H9 (cell line): ENCODE data around the gene PHGDH. TPM values are rescaled to one million over a fixed set of nuclear protein-coding genes. Genes with fewer than 3 reads are reported as not detected.

Experiments used
- DNase-seq: peaks from one replicate; pipeline ENCODE4 v3.0.0-alpha.2; 2017
- H2AFZ ChIP-seq: one replicate; pipeline ENCODE4 v1.6.1; 2013; ENCODE audit warnings: mild to moderate bottlenecking, low read length, control low read depth, moderate library complexity
- H2AK5ac ChIP-seq: 2 replicates; pipeline ENCODE4 v1.6.1; 2013; ENCODE audit warnings: low read length, control low read depth, mixed read lengths; ENCODE audit not compliant: insufficient read length
- H2BK120ac ChIP-seq: one replicate; pipeline ENCODE4 v1.6.1; 2013; ENCODE audit warnings: low read depth, mild to moderate bottlenecking, low read length, control low read depth, inconsistent platforms; ENCODE audit not compliant: poor library complexity, severe bottlenecking
- H2BK12ac ChIP-seq: 2 replicates; pipeline ENCODE4 v1.6.1; 2013; ENCODE audit warnings: low read length, control low read depth, mixed read lengths, low read depth; ENCODE audit not compliant: insufficient read length
- H2BK15ac ChIP-seq: 2 replicates; pipeline ENCODE4 v1.6.1; 2013; ENCODE audit warnings: low read depth, low read length, control low read depth
- H2BK20ac ChIP-seq: one replicate; pipeline ENCODE4 v1.6.1; 2013; ENCODE audit warnings: low read depth, mild to moderate bottlenecking, low read length, control low read depth, inconsistent platforms; ENCODE audit not compliant: poor library complexity, severe bottlenecking
- H2BK5ac ChIP-seq: 2 replicates; pipeline ENCODE4 v1.6.1; 2013; ENCODE audit warnings: low read length, control low read depth, mixed read lengths; ENCODE audit not compliant: insufficient read length
- H3K14ac ChIP-seq: 2 replicates; pipeline ENCODE4 v1.6.1; 2013; ENCODE audit warnings: low read length, control low read depth; ENCODE audit not compliant: insufficient read depth
- H3K18ac ChIP-seq: 2 replicates; pipeline ENCODE4 v1.6.1; 2013; ENCODE audit warnings: low read depth, mild to moderate bottlenecking, mixed read lengths, low read length, control low read depth; ENCODE audit not compliant: insufficient read length
- H3K23ac ChIP-seq: 2 replicates; pipeline ENCODE4 v1.6.1; 2013; ENCODE audit warnings: low read length, control low read depth, mixed read lengths, low read depth; ENCODE audit not compliant: insufficient read length
- H3K23me2 ChIP-seq: 2 replicates; pipeline ENCODE4 v1.6.1; 2013; ENCODE audit warnings: low read depth, mild to moderate bottlenecking, mixed read lengths, low read length, control low read depth; ENCODE audit not compliant: insufficient read length, poor library complexity, severe bottlenecking
- H3K27ac ChIP-seq: 2 replicates; pipeline ENCODE4 v1.5.1; 2013; ENCODE audit warnings: low read length, control low read depth, mixed read lengths, low read depth; ENCODE audit not compliant: insufficient read length
- H3K27me3 ChIP-seq: 2 replicates; pipeline ENCODE4 v1.6.1; 2013; ENCODE audit warnings: low read length, control low read depth, inconsistent platforms; ENCODE audit not compliant: insufficient read depth
- H3K4ac ChIP-seq: 2 replicates; pipeline ENCODE4 v1.6.1; 2013; ENCODE audit warnings: low read depth, mild to moderate bottlenecking, control low read depth, inconsistent platforms, low read length, moderate library complexity
- H3K4me1 ChIP-seq: 2 replicates; pipeline ENCODE4 v1.6.1; 2013; ENCODE audit warnings: low read length, control low read depth, inconsistent platforms; ENCODE audit not compliant: insufficient read depth
- H3K4me2 ChIP-seq: 2 replicates; pipeline ENCODE4 v1.6.1; 2013; ENCODE audit warnings: low read length, control low read depth, mixed read lengths; ENCODE audit not compliant: insufficient read length, insufficient read depth
- H3K56ac ChIP-seq: 2 replicates; pipeline ENCODE4 v1.6.1; 2013; ENCODE audit warnings: low read depth, mild to moderate bottlenecking, mixed read lengths, low read length, control low read depth; ENCODE audit not compliant: insufficient read length
- H3K79me1 ChIP-seq: 2 replicates; pipeline ENCODE4 v1.6.1; 2013; ENCODE audit warnings: low read depth, mild to moderate bottlenecking, moderate library complexity, low read length, control low read depth, inconsistent platforms; ENCODE audit not compliant: insufficient read depth, poor library complexity, severe bottlenecking
- H3K79me2 ChIP-seq: 2 replicates; pipeline ENCODE4 v1.6.1; 2013; ENCODE audit warnings: low read length, control low read depth, inconsistent platforms; ENCODE audit not compliant: insufficient read depth
- H3K9ac ChIP-seq: 2 replicates; pipeline ENCODE4 v1.6.1; 2013; ENCODE audit warnings: low read length, control low read depth, mixed read lengths; ENCODE audit not compliant: insufficient read length; ENCODE audit errors: extremely low read depth
- H3K9me3 ChIP-seq: one replicate; pipeline ENCODE4 v1.6.1; 2013; ENCODE audit warnings: low read depth, low read length, inconsistent platforms; ENCODE audit not compliant: control insufficient read depth
- H3T11ph ChIP-seq: one replicate; pipeline ENCODE4 v1.6.1; 2013; ENCODE audit warnings: mild to moderate bottlenecking, low read length, control low read depth, inconsistent platforms
- H4K20me1 ChIP-seq: one replicate; pipeline ENCODE4 v1.6.1; 2013; ENCODE audit not compliant: control insufficient read depth, insufficient read length, insufficient read depth
- H4K5ac ChIP-seq: 2 replicates; pipeline ENCODE4 v1.6.1; 2013; ENCODE audit warnings: low read depth, mild to moderate bottlenecking, mixed read lengths, low read length, control low read depth; ENCODE audit not compliant: insufficient read length
- H4K8ac ChIP-seq: replicated peaks from 2 replicates; pipeline ENCODE4 v1.6.1; 2013; ENCODE audit warnings: low read length, control low read depth, mixed read lengths, low read depth; ENCODE audit not compliant: insufficient read length
- H4K91ac ChIP-seq: 2 replicates; pipeline ENCODE4 v1.6.1; 2013; ENCODE audit warnings: low read depth, mild to moderate bottlenecking, moderate library complexity, mixed read lengths, low read length, control low read depth; ENCODE audit not compliant: insufficient read length
- H3K27ac Mint-ChIP-seq, 3 experiments: 2 replicates in 2 of 3; 3 replicates in 1 of 3; pipeline ENCODE4 v1.8.0; 2020 to 2021; ENCODE audit warnings: mixed read lengths in 3 of 3, mild to moderate bottlenecking in 1 of 3, moderate library complexity in 1 of 3
- H3K27me3 Mint-ChIP-seq: 2 replicates; pipeline ENCODE4 v1.8.0; 2021; ENCODE audit warnings: low read depth, mild to moderate bottlenecking, moderate library complexity, mixed read lengths
- H3K36me3 Mint-ChIP-seq, 3 experiments: 2 replicates in 2 of 3; 3 replicates in 1 of 3; pipeline ENCODE4 v1.8.0; 2020 to 2021; ENCODE audit warnings: low read depth in 3 of 3, mixed read lengths in 3 of 3; ENCODE audit not compliant: insufficient read depth in 1 of 3
- H3K4me1 Mint-ChIP-seq, 2 experiments: 2 replicates each; pipeline ENCODE4 v1.8.0; 2020; ENCODE audit warnings: mixed read lengths in 2 of 2
- H3K4me3 Mint-ChIP-seq, 2 experiments: 2 replicates in 1 of 2; 3 replicates in 1 of 2; pipeline ENCODE4 v1.8.0; 2020 to 2021; ENCODE audit warnings: mild to moderate bottlenecking in 2 of 2, mixed read lengths in 2 of 2, moderate library complexity in 1 of 2
- H3K9me3 Mint-ChIP-seq, 2 experiments: 2 replicates in 1 of 2; 3 replicates in 1 of 2; pipeline ENCODE4 v1.8.0; 2020; ENCODE audit warnings: mild to moderate bottlenecking in 2 of 2, mixed read lengths in 2 of 2, moderate library complexity in 1 of 2
- CTCF ChIP-seq: fragments of 200-600 bp; sonication (generic); conservative IDR thresholded peaks from 3 replicates; pipeline ENCODE4 v1.8.0; 2021; ENCODE audit warnings: antibody characterized with exemption, mild to moderate bottlenecking
- WGBS: extraction: QIAGEN DNeasy Blood & Tissue Kit; methylation state at CpG from one replicate; pipeline ENCODE4 v1.1.7; 2013; ENCODE audit warnings: missing lambda C conversion rate, low lambda C conversion rate, mixed read lengths; ENCODE audit not compliant: insufficient read length; ENCODE audit errors: extremely low coverage; 5-methylcytosine and 5-hydroxymethylcytosine counted together
- total RNA-seq: library from RNA; stranded (reverse); gene quantifications from 2 replicates; pipeline ENCODE4 v1.2.1, GENCODE V29; 2021

PHGDH gene
- total RNA-seq, 1 experiment from 2014 or later = 458 TPM

- Histone ChIP-seq H4K8ac (no peak overlapping the region), H4K5ac (no peak overlapping the region), H3K23ac (no peak overlapping the region), H3K27me3 (no peaks in the 10 kb centered on the region), H3K56ac (no peak overlapping the region), H2BK120ac (no peak overlapping the region), H3K9ac (no peak overlapping the region), H3K79me2 (no peaks in the 10 kb centered on the region), H4K20me1 (no peaks in the 10 kb centered on the region), H2AK5ac (no peak overlapping the region), H3K79me1 (no peaks in the 10 kb centered on the region), H3K4ac (no peak overlapping the region), H3K9me3 (no peaks in the 10 kb centered on the region), H2BK12ac (no peak overlapping the region), H2BK5ac (no peak overlapping the region), H3K14ac (no peak overlapping the region), H3K23me2 (no peaks in the 10 kb centered on the region), H2AFZ (no peak overlapping the region), H3K18ac (no peak overlapping the region), H4K91ac (no peak overlapping the region), H3K4me2 (no peak overlapping the region), H2BK15ac (no peak overlapping the region), H2BK20ac (no peak overlapping the region), H3K27ac (no peak overlapping the region), H3K4me1 (no peaks in the 10 kb centered on the region), H3T11ph (no peak overlapping the region)
- Mint-ChIP-seq H3K27me3 (no peaks in the 10 kb centered on the region; the same call in none of the 2 replicates), H3K27ac (no peak overlapping the region), H3K9me3 (no peaks in the 10 kb centered on the region), H3K4me3 (no peak overlapping the region), H3K4me1 (peaks cover 0 to 10% of the 10 kb centered on the region in 2 experiments; a peak in 3 of 4 replicates), H3K36me3 (no peaks in the 10 kb centered on the region)
- no peak for TF ChIP-seq CTCF
- no CpG with 5 or more reads among the region's 2 CpGs for WGBS
- no peak for DNase-seq
Measured at GRCh38 chr1:119787776-119788175, 76.0 kb downstream of the PHGDH start.
